Astrocyte of the hippocampus (primary cell): ENCODE results near the gene DACT1.

Experiments used
- DNase-seq: peaks from one replicate; pipeline ENCODE4 v3.0.0; 2011; ENCODE audit warnings: low read depth, low spot score

DACT1 gene

GRCh38 chr14:58666737-58667136 is 29.0 kb downstream of the DACT1 start:
- DNase-seq: no peak

- DNase-seq: no peak
These were observed 30.1 kb downstream of the DACT1 start for GRCh38 chr14:58667900-58668299.

- no peak for DNase-seq
These were observed 31.2 kb downstream of the DACT1 start for GRCh38 chr14:58668848-58669480.

- DNase-seq: no peak
These were observed 31.9 kb downstream of the DACT1 start for GRCh38 chr14:58669556-58670200.

GRCh38 chr14:58671024-58671423 is 33.3 kb downstream of the DACT1 start:
- no peak for DNase-seq

- no peak for DNase-seq
These were observed 33.7 kb downstream of the DACT1 start for GRCh38 chr14:58671436-58671835.

GRCh38 chr14:58673722-58674121 is 36.0 kb downstream of the DACT1 start:
- no peak for DNase-seq

GRCh38 chr14:58677001-58677400 is 39.2 kb downstream of the DACT1 start:
- DNase-seq: no peak

- no peak for DNase-seq
These were observed 39.8 kb downstream of the DACT1 start for GRCh38 chr14:58677517-58677916.

- DNase-seq: no peak
These were observed 40.2 kb downstream of the DACT1 start for GRCh38 chr14:58677996-58678395.

- DNase-seq: no peak
These were observed 42.9 kb downstream of the DACT1 start for GRCh38 chr14:58680698-58681097.

- no peak for DNase-seq
These were observed 49.6 kb downstream of the DACT1 start for GRCh38 chr14:58687232-58687795.

GRCh38 chr14:58690801-58691516 is 53.2 kb downstream of the DACT1 start:
- DNase-seq: no peak

GRCh38 chr14:58693048-58693447 is 55.3 kb downstream of the DACT1 start:
- DNase-seq: no peak

GRCh38 chr14:58695514-58695913 is 57.8 kb downstream of the DACT1 start:
- no peak for DNase-seq

- DNase-seq: no peak
These were observed 59.6 kb downstream of the DACT1 start for GRCh38 chr14:58697266-58697929.
